Loucy (cell line): ENCODE data around the gene TPX2.

ENCODE experiments used
- H2AFZ ChIP-seq: fragments of 200-600 bp; sonication (generic); 2 replicates; pipeline ENCODE4 v1.6.0; 2016; ENCODE audit warnings: antibody characterized with exemption, mild to moderate bottlenecking, low read length, moderate library complexity
- H3F3A ChIP-seq: fragments of 200-600 bp; 2 replicates; pipeline ENCODE4 v1.6.0; 2016; ENCODE audit warnings: antibody characterized with exemption, low read depth, mild to moderate bottlenecking
- H3K27me3 ChIP-seq: fragments of 200-600 bp; sonication (generic); 2 replicates; pipeline ENCODE4 v1.6.1; 2014; ENCODE audit warnings: low read length, mild to moderate bottlenecking; ENCODE audit not compliant: insufficient read depth, poor library complexity, severe bottlenecking
- H3K36me3 ChIP-seq: fragments of 200-600 bp; sonication (generic); 2 replicates; pipeline ENCODE4 v1.6.1; 2016; ENCODE audit warnings: low read length; ENCODE audit not compliant: insufficient read depth
- H3K4me1 ChIP-seq: fragments of 200-600 bp; sonication (generic); 2 replicates; pipeline ENCODE4 v1.5.1; 2014; ENCODE audit warnings: low read length, mild to moderate bottlenecking; ENCODE audit not compliant: insufficient read depth, poor library complexity, severe bottlenecking
- H3K4me2 ChIP-seq: fragments of 200-600 bp; sonication (generic); 2 replicates; pipeline ENCODE4 v1.6.0; 2014; ENCODE audit warnings: antibody characterized with exemption, low read length, low read depth, mild to moderate bottlenecking; ENCODE audit not compliant: poor library complexity, severe bottlenecking
- H3K4me3 ChIP-seq: fragments of 200-600 bp; sonication (generic); 2 replicates; pipeline ENCODE4 v1.5.1; 2014; ENCODE audit warnings: low read length, mild to moderate bottlenecking, mixed read lengths; ENCODE audit not compliant: poor library complexity, severe bottlenecking
- H3K79me2 ChIP-seq: fragments of 200-600 bp; sonication (generic); 2 replicates; pipeline ENCODE4 v1.6.1; 2014; ENCODE audit warnings: low read length; ENCODE audit not compliant: insufficient read depth
- H3K9ac ChIP-seq: fragments of 200-600 bp; sonication (generic); 2 replicates; pipeline ENCODE4 v1.6.0; 2014; ENCODE audit warnings: mild to moderate bottlenecking, low read depth, low read length, moderate library complexity; ENCODE audit not compliant: poor library complexity, severe bottlenecking
- H3K9me2 ChIP-seq: fragments of 200-600 bp; sonication (generic); replicated peaks from 2 replicates; pipeline ENCODE4 v1.6.1; 2016; ENCODE audit warnings: low read depth, low read length, mixed read lengths
- H3K9me3 ChIP-seq: fragments of 200-600 bp; sonication (generic); 2 replicates; pipeline ENCODE4 v1.6.1; 2014; ENCODE audit warnings: mild to moderate bottlenecking, antibody characterized with exemption, low read length, low read depth; ENCODE audit not compliant: insufficient read depth
- H4K20me1 ChIP-seq: fragments of 200-600 bp; sonication (generic); 2 replicates; pipeline ENCODE4 v1.6.0; 2014; ENCODE audit warnings: antibody characterized with exemption, low read length, mild to moderate bottlenecking; ENCODE audit not compliant: insufficient read depth, poor library complexity, severe bottlenecking
- CTCF ChIP-seq: fragments of 200-600 bp; sonication (generic); conservative IDR thresholded peaks from 2 replicates; pipeline ENCODE4 v1.5.1; 2014; ENCODE audit warnings: mild to moderate bottlenecking, antibody characterized with exemption, low read length
- EZH2phosphoT487 ChIP-seq: fragments of 200-600 bp; IDR thresholded peaks from 2 replicates; pipeline ENCODE4 v1.6.1; 2018; ENCODE audit warnings: antibody characterized with exemption, mild to moderate bottlenecking, moderate library complexity, borderline replicate concordance

TPX2 gene

GRCh38 chr20:31843288-31843687, 104.2 kb downstream of the TPX2 start:
- Histone ChIP-seq H3F3A (no peaks in the 10 kb centered on the region), H3K9me2 (no peaks in the 10 kb centered on the region), H3K4me1 (peaks cover 40% of the 10 kb centered on the region), H3K9ac (peak overlapping the region; percentile 29), H3K79me2 (no peaks in the 10 kb centered on the region), H4K20me1 (no peaks in the 10 kb centered on the region), H3K4me3 (no peak overlapping the region), H3K9me3 (no peaks in the 10 kb centered on the region), H3K36me3 (no peaks in the 10 kb centered on the region), H2AFZ (no peak overlapping the region), H3K27me3 (no peaks in the 10 kb centered on the region), H3K4me2 (peak overlapping the region; percentile 28)
- TF ChIP-seq CTCF (no peak), EZH2phosphoT487 (no peak)

GRCh38 chr20:31843881-31844280, 104.8 kb downstream of the TPX2 start:
- Histone ChIP-seq H3F3A (no peaks in the 10 kb centered on the region), H3K79me2 (no peaks in the 10 kb centered on the region), H3K9ac (no peak overlapping the region), H3K4me3 (no peak overlapping the region), H3K4me1 (peaks cover 35% of the 10 kb centered on the region), H3K9me2 (no peaks in the 10 kb centered on the region), H3K4me2 (no peak overlapping the region), H4K20me1 (no peaks in the 10 kb centered on the region), H3K9me3 (no peaks in the 10 kb centered on the region), H3K27me3 (no peaks in the 10 kb centered on the region), H3K36me3 (no peaks in the 10 kb centered on the region), H2AFZ (no peak overlapping the region)
- no peak for TF ChIP-seq EZH2phosphoT487
- no peak for TF ChIP-seq CTCF

GRCh38 chr20:31844737-31845299, 105.7 kb downstream of the TPX2 start:
- H3K9me2 ChIP-seq, result no peaks in the 10 kb centered on the region
- H3K4me1 ChIP-seq, result peaks cover 35% of the 10 kb centered on the region
- H3K27me3 ChIP-seq, result no peaks in the 10 kb centered on the region
- no peak overlapping the region for H2AFZ ChIP-seq
- no peaks in the 10 kb centered on the region for H3F3A ChIP-seq
- no peak overlapping the region for H3K4me3 ChIP-seq
- H3K36me3 ChIP-seq, result no peaks in the 10 kb centered on the region
- H4K20me1 ChIP-seq, result no peaks in the 10 kb centered on the region
- no peaks in the 10 kb centered on the region for H3K9me3 ChIP-seq
- no peak for TF ChIP-seq EZH2phosphoT487
- TF ChIP-seq CTCF, result no peak
- H3K79me2 ChIP-seq, result no peaks in the 10 kb centered on the region
- H3K4me2 ChIP-seq, result no peak overlapping the region
- no peak overlapping the region for H3K9ac ChIP-seq
